Epithelial cell of proximal tubule (primary cell): Measurements from ENCODE around the gene SCN3B. TPM values are rescaled to one million over a fixed set of nuclear protein-coding genes. Genes with fewer than 3 reads are reported as not detected.

ENCODE experiments used
- DNase-seq: peaks from one replicate; pipeline ENCODE4 v3.0.0-alpha.2; 2011; ENCODE audit warnings: low read depth
- H3K4me3 ChIP-seq: 2 replicates; pipeline ENCODE4 v1.5.1; 2011; ENCODE audit warnings: low read depth, mild to moderate bottlenecking, low read length
- CTCF ChIP-seq: conservative IDR thresholded peaks from 2 replicates; pipeline ENCODE4 v1.5.1; 2012; ENCODE audit warnings: low read depth, mild to moderate bottlenecking, low read length
- total RNA-seq: library from RNA; depleted of rRNA; stranded (reverse); fragments of >200 nt; gene quantifications from 2 replicates; pipeline ENCODE4 v1.2.3, GENCODE V29; 2015

The SCN3B gene
- total RNA-seq, 1 donor from 2014 or later, result 0.23 TPM

DNA sequence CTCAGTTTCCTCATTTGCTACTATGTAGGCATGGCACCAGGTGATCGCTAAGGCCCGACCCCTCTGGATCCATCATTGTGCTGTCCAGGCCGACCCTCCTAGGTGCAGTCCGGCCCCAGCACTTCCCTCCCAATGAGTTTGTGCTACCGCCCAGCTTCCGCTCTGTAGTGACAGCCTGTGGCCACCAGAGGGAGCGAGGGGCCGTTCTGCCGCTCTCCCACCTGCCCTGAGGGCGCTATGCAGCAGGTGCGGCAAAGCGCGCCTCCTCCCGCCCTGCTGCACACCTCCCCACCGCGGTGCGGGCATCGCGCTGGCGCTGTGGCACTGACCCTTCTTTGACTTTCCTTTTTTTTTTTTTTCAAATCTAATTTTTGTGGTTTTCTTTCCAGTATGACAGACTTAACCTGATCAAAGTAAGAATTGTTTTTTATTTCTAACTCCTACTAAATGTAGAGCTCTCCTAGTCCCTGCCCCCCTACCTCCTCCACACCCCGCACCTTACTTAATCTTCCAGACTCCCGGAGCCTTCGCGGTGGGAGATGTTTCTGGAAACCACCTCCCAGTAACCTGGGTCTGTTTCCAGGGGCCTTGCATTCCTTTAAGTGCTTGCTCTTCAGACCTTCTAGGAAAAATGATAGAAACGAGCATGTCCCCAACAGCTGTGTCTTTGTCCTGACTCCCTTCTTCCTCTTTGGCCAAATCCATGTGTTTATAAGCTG is 73.7 kb downstream of the SCN3B start:
- no peak for DNase-seq
- H3K4me3 ChIP-seq, result no peak overlapping the region
- TF ChIP-seq CTCF, result peak; percentile 94

DNA sequence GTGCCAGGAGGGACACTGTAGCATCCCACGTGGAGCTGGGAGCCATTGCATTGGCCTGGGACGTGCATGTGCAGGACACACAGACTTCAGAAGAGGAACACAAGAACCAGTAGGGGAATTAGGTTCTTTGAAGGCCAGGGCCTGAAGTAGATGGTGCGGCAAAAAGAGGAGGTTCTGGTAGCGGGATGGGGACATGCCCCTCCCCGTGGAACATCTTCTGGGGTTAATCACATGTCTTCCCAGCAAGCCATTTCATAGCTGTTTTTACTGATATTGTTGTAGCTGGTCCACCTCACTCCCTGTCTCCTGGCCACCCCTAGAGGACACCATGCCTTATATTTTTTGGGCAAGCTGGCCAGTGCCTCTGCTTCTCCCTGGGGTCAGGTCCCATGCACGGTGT is 74.3 kb downstream of the SCN3B start:
- TF ChIP-seq CTCF, result no peak
- H3K4me3 ChIP-seq, result no peak overlapping the region
- DNase-seq, result no peak

DNA sequence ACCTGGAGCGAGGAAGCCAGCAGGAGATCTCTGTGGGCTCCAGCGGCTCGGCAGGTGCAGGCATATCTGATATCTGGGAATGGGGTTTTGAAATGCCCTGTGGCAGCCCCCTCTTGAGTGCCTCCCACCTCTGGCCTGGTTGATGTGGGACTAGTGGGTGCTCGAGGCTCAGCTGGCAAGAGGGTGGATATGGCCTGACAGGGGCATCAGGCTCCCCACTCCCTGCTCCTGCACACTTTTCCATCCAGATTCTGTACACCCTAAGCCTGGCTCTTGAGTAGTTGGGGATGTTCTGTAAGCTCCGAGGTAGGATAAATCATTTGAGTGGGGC is 75.0 kb downstream of the SCN3B start:
- no peak for DNase-seq
- no peak overlapping the region for H3K4me3 ChIP-seq
- TF ChIP-seq CTCF, result no peak

Other genes starting within 250 kb of the SCN3B start
- gene GRAMD1B, start 224.4 kb downstream of the SCN3B start, total RNA-seq, result 3.0 and 6.0 TPM in 2 replicates
- gene ZNF202, start 87.0 kb upstream of the SCN3B start, total RNA-seq, result 2.2 and 7.5 TPM in 2 replicates
- gene OR6X1, start 99.9 kb upstream of the SCN3B start, total RNA-seq, result not detected in 2 replicates
- gene OR6M1, start 151.7 kb upstream of the SCN3B start, total RNA-seq, result not detected in 2 replicates
- gene TMEM225, start 231.0 kb upstream of the SCN3B start, total RNA-seq, result not detected in 2 replicates
- gene OR8D4, start 247.5 kb upstream of the SCN3B start, total RNA-seq, result not detected in 2 replicates